NT2/D1 (cell line): Measurements from ENCODE around the gene CORO7.
A peak's percentile ranks its signal among the peaks of the same experiment; 100 is the strongest.

ENCODE experiments used
- DNase-seq: peaks from one replicate; pipeline ENCODE4 v3.0.0-alpha.2; 2011; ENCODE audit warnings: low read depth, low spot score
- H3K27me3 ChIP-seq: 2 replicates; pipeline ENCODE4 v1.6.0; 2011; ENCODE audit warnings: mild to moderate bottlenecking; ENCODE audit not compliant: insufficient read length, insufficient read depth
- H3K36me3 ChIP-seq: 2 replicates; pipeline ENCODE4 v1.6.1; 2011; ENCODE audit warnings: mild to moderate bottlenecking, low read length, mixed read lengths; ENCODE audit not compliant: insufficient read depth, insufficient read length
- H3K4me1 ChIP-seq: 2 replicates; pipeline ENCODE4 v1.5.1; 2011; ENCODE audit not compliant: insufficient read depth, insufficient read length
- H3K4me3 ChIP-seq: 2 replicates; pipeline ENCODE4 v1.5.1; 2011; ENCODE audit warnings: low read depth; ENCODE audit not compliant: insufficient read length
- H3K9ac ChIP-seq: 2 replicates; pipeline ENCODE4 v1.6.0; 2011; ENCODE audit warnings: low read depth; ENCODE audit not compliant: insufficient read length
- H3K9me3 ChIP-seq: 2 replicates; pipeline ENCODE4 v1.5.1; 2011; ENCODE audit warnings: mild to moderate bottlenecking, low read length; ENCODE audit not compliant: insufficient read depth
- SUZ12 ChIP-seq: IDR thresholded peaks from 2 replicates; pipeline ENCODE4 v1.6.1; 2011; ENCODE audit not compliant: insufficient read length, insufficient read depth; ENCODE audit errors: extremely low read depth
- YY1 ChIP-seq: IDR thresholded peaks from 2 replicates; pipeline ENCODE4 v1.6.1; 2011; ENCODE audit not compliant: insufficient read length, insufficient read depth
- ZNF274 ChIP-seq: IDR thresholded peaks from 2 replicates; pipeline ENCODE4 v1.6.1; 2011; ENCODE audit warnings: mild to moderate bottlenecking, low read depth, low read length

Gene CORO7

GRCh38 chr16:4309102-4309832 lies 107.1 kb downstream of the CORO7 start:
- Histone ChIP-seq H3K36me3 (peaks cover 14% of the 10 kb centered on the region), H3K4me1 (peaks cover 19% of the 10 kb centered on the region), H3K4me3 (no peak overlapping the region), H3K27me3 (peaks cover 13% of the 10 kb centered on the region), H3K9me3 (no peaks in the 10 kb centered on the region), H3K9ac (peak overlapping the region; percentile 27)
- no peak for DNase-seq
- TF ChIP-seq ZNF274: no peak
- no peak for TF ChIP-seq YY1
- TF ChIP-seq SUZ12: no peak

DNA sequence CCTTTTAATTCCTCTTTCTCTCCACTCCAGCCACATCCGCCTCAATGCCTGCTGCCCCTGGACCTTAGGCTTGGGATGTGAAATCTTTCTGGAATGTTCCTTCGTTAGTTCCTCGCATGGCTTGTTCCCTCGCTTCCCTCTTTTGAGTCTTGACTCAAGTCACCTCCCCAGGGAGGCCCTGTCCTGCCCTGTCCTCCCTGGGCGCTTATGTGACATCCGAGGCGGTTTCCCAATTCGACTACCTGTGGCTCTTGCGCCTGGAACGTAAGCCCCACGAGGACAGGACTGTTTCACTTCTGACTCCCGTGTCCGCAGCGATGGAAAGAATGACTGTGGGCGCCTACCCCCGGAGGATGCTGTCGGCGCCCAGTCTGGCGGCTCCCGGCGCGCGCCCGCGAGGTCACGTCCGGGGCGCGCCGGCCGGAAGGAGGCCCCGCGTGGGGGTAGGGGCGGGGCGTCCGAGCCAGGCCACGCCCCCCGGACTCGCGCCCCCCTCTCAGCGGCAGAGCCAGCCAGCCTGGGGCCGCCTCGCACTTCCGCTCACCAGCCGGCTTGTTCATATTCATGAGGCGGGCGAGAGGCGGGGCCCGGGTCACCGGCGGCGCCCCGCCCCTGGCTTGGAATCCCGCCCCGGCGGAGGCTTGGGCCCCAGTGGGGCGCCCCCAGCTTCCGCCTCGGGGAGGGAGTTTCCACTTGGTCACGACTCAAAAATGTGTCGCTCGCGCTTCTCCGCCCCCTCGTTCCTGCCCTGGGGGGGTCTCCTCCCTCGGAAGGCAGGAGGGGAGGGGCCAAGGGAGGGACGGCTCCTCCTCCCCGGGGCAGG lies 109.0 kb downstream of the CORO7 start:
- Histone ChIP-seq H3K27me3 (no peaks in the 10 kb centered on the region), H3K4me3 (peak overlapping the region; percentile 75), H3K9ac (peak overlapping the region; percentile 76), H3K9me3 (no peaks in the 10 kb centered on the region), H3K4me1 (peaks cover 23% of the 10 kb centered on the region), H3K36me3 (peaks cover 27% of the 10 kb centered on the region)
- peak; percentile 86 for DNase-seq
- no peak for TF ChIP-seq SUZ12
- TF ChIP-seq ZNF274: no peak
- no peak for TF ChIP-seq YY1

- Histone ChIP-seq H3K4me1 (peaks cover 23% of the 10 kb centered on the region), H3K4me3 (peak overlapping the region; percentile 75), H3K36me3 (peaks cover 32% of the 10 kb centered on the region), H3K9me3 (no peaks in the 10 kb centered on the region), H3K27me3 (no peaks in the 10 kb centered on the region), H3K9ac (peak overlapping the region; percentile 81)
- no peak for TF ChIP-seq YY1
- no peak for TF ChIP-seq SUZ12
- no peak for TF ChIP-seq ZNF274
- no peak for DNase-seq
Observed at GRCh38 chr16:4306470-4307214, 109.8 kb downstream of the CORO7 start.
